ENCODE results near the gene ESRP2.

ESRP2 gene

DNA sequence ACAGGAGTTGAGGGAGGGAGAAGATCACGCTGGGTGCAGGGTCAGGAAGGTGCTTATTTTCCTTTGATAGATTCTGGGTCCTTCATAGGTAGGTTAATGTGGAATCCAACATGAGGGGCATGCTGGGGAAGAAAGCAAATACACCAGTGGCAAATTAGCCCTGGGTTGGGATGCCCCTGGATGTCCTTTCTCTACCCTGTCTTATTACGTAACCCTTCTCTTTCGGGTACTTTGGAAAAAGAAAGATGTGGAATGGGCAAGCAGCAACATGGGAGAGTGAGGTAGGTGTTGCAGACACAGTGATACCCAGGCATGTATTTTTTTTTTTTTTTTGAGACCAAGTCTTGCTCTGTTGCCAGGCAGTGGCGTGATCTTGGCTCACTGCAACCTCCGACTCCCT lies 37.5 kb upstream of the ESRP2 start:
- DNase-seq (ENCODE audit: extremely low read depth, low read depth) = no peak
- TF ChIP-seq, protein P1, sequence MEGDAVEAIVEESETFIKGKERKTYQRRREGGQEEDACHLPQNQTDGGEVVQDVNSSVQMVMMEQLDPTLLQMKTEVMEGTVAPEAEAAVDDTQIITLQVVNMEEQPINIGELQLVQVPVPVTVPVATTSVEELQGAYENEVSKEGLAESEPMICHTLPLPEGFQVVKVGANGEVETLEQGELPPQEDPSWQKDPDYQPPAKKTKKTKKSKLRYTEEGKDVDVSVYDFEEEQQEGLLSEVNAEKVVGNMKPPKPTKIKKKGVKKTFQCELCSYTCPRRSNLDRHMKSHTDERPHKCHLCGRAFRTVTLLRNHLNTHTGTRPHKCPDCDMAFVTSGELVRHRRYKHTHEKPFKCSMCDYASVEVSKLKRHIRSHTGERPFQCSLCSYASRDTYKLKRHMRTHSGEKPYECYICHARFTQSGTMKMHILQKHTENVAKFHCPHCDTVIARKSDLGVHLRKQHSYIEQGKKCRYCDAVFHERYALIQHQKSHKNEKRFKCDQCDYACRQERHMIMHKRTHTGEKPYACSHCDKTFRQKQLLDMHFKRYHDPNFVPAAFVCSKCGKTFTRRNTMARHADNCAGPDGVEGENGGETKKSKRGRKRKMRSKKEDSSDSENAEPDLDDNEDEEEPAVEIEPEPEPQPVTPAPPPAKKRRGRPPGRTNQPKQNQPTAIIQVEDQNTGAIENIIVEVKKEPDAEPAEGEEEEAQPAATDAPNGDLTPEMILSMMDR (IDR thresholded peaks at IDR 0.05; ENCODE audit: low read depth, low read length, missing control alignments) = no peak
- H3K4me3 ChIP-seq (replicated peaks; ENCODE audit: low read depth, low read length) = no peak overlapping the region

DNA sequence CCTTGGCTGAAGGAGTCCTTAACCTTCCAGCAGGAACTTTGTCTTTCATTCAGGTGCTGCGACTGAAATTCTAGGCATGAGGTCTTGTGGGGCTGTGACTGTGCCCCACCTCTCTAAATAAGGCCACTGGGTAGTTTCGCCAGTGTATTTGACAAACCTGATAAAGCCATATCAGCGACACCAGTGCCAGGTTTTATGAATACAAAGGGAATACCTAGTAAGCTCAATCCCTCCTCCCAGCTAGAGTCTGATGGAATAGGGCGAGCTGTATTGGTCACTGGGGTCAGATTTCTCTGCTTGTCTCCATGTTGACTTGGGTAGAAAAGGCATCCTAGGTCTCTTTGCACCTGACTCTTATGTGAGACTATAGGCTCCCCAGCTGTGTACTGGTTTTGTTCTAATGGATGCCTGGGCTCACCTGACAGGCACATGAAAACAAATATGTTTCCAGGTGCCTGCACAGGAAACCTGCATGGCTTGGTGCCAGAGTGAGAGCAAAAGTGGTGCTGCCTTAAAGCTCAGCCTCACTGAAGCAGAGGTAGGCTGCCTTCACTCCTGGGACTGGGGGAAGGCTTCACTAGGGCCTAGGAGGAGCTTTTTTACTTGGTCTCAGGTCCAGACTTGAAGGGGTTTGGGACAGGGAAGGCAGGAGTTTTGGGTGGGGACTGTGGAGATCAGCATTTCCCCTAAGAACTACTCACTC lies 36.7 kb upstream of the ESRP2 start:
- no peak overlapping the region for H3K4me3 ChIP-seq (replicated peaks; ENCODE audit: low read depth, low read length)
- TF ChIP-seq, protein P1 (IDR thresholded peaks at IDR 0.05; ENCODE audit: low read depth, low read length, missing control alignments) = no peak
- no peak for DNase-seq (ENCODE audit: extremely low read depth, low read depth)

DNA sequence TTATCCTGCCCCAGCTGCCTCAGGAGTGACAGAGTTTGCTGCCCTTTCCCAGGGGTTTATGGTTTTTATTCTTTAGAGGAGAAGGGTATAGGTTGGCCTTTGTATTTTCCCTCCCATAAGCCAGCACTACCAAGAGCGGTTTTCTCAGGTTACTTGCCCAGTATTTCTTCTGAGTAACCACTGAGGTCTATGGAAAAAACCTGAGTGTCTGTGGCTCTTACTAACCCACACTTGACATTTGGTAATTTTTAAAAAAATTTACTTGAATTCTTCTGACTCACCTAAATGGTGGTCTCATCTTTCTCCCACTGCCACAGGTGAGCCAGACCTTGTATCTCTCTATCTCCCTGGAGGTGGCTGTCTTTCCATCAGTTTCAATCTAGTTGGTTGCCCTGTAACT lies 34.4 kb upstream of the ESRP2 start:
- no peak for DNase-seq (ENCODE audit: extremely low read depth, low read depth)
- no peak overlapping the region for H3K4me3 ChIP-seq (replicated peaks; ENCODE audit: low read depth, low read length)
- TF ChIP-seq, protein P1 (IDR thresholded peaks at IDR 0.05; ENCODE audit: low read depth, low read length, missing control alignments) = no peak

DNA sequence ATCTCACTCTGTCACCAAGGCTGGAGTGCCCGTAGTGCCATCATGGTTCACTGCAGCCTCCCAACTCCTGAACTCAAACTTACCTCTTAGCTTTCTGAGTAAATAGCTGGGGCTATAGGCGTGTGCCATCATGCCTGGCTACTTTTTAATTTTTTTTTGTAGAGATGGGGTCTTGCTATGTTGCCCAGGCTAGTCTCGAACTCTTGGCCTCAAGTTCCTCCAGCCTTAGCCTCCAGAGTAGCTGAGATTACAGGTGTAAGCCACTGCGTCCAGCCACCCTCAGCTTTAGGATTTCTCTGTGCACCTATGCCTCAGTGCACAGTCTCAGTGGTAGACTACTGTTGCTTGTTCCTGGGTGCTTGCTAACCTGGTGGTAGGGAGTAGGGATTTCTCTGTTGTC lies 33.9 kb upstream of the ESRP2 start:
- no peak for DNase-seq (ENCODE audit: extremely low read depth, low read depth)
- H3K4me3 ChIP-seq (replicated peaks; ENCODE audit: low read depth, low read length) = no peak overlapping the region
- TF ChIP-seq, protein P1 (IDR thresholded peaks at IDR 0.05; ENCODE audit: low read depth, low read length, missing control alignments) = no peak

DNA sequence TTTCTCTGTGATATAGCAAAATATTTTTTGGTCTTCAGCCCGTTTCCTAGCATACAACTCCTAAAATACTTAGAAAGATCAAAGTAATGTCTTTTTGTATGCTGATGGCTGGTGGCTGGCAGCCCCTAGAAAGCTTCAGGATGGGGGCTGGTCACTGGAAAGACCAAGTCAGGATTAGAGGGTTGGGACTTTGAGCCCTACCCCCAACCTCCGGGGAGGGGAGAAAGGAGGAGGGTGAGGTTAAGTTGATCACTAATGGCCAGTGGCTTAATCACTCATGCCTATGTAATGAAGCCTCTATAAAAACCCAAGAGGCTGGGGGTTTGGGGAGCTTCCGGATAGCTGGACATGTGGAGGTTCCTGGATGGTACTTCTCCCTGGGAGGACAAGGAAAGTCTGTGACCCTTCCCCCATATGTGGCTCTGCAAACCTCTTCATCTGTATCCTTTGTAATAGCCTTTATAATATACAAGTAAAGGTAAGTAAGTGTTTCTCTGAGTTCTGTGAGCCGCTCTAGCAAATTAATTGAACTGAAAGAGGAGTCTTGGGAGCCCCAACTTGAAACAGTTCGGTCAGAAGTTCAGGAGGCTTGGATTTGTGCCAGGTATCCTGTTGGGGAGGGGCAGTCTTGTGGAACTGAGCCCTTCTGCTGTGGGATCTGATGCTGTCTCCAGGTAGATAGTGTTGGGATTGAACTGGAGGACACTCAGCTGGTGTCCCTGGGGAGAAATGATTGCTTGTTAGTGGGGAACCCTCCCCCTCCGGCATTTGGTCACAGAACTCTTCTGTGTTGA lies 31.9 kb upstream of the ESRP2 start:
- no peak for DNase-seq (ENCODE audit: extremely low read depth, low read depth)
- H3K4me3 ChIP-seq (replicated peaks; ENCODE audit: low read depth, low read length) = no peak overlapping the region
- TF ChIP-seq, protein P1 (IDR thresholded peaks at IDR 0.05; ENCODE audit: low read depth, low read length, missing control alignments) = no peak

DNA sequence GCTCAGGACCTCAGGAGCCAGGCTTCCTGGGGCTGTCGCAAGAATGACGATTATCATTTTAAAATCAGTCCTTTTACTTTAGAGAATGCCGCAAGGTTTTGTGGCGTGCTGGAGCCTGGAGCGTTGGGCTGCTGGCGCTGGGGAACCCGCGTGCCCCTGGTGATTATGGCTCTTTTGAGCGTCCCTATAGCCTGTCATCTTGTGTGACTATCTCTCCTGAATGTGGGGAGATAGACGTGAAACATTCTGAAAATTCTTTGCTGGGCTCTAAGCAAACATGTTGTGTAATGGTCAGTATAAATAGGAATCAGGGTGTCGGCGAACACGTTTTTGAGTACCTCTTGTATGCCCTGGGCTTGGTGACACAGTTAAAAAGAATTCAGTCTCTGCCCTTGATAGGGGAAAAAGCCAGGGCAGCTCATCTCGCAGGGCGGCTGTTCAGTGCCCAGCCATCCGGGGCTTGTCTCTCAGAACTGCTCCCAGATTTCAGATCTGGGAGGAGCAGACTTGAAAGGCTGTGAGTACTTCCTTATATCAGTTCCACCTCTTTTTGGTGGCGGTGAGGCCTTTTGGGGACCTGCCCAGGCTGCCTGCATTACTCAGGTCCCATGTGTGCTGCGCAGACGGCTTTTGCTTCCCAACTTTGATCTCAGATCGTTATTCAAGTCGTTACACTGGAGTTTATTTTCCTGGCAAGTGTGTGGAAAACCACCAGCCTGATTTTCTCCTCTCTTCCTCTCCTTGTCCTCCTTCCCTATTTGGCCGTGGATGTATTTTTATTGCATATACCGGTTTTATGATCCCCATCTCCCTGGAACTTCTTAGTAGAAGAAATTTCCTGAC lies 29.4 kb upstream of the ESRP2 start:
- no peak for DNase-seq (ENCODE audit: extremely low read depth, low read depth)
- TF ChIP-seq, protein P1 (IDR thresholded peaks at IDR 0.05; ENCODE audit: low read depth, low read length, missing control alignments) = no peak
- peak overlapping the region; percentile 92 for H3K4me3 ChIP-seq (replicated peaks; ENCODE audit: low read depth, low read length)

Data from HFF-Myc (cell line).